ENCODE results near the gene PTGR2.
"Not testable (repeated sequence)": the region's sequence is repeated elsewhere in the genome, so short reads cannot be mapped to it uniquely, and the experiment has no call there.

PTGR2 gene

DNA sequence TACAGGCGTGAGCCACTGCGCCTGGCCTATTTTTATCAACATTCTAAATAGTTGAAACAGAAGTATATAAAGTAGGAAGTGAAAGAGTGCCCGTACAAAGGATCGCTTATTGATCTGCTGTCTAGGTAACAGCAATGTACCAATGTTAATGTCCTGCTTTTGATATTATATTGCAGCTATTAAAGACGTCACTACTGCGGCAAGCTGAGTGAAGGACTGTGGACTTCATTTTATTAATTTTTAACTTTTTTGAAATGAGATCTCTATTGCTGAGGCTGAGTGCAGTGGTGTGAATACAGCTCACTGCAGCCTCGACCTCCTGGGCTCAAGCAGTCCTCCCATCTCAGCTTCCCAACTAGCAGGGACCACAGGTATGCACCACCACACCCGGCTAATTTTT is 10.8 kb downstream of the PTGR2 start:
- in situ Hi-C loops (cut with MboI; ENCODE audit: low sequenced_read_pairs, unreplicated experiment): no loop called here
- TF ChIP-seq, protein P1, sequence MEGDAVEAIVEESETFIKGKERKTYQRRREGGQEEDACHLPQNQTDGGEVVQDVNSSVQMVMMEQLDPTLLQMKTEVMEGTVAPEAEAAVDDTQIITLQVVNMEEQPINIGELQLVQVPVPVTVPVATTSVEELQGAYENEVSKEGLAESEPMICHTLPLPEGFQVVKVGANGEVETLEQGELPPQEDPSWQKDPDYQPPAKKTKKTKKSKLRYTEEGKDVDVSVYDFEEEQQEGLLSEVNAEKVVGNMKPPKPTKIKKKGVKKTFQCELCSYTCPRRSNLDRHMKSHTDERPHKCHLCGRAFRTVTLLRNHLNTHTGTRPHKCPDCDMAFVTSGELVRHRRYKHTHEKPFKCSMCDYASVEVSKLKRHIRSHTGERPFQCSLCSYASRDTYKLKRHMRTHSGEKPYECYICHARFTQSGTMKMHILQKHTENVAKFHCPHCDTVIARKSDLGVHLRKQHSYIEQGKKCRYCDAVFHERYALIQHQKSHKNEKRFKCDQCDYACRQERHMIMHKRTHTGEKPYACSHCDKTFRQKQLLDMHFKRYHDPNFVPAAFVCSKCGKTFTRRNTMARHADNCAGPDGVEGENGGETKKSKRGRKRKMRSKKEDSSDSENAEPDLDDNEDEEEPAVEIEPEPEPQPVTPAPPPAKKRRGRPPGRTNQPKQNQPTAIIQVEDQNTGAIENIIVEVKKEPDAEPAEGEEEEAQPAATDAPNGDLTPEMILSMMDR (IDR thresholded peaks at IDR 0.05; ENCODE audit: borderline replicate concordance, control extremely low read depth, extremely low read depth, insufficient read depth, missing control alignments): no peak
- no peak for DNase-seq (ENCODE audit: low spot score)

DNA sequence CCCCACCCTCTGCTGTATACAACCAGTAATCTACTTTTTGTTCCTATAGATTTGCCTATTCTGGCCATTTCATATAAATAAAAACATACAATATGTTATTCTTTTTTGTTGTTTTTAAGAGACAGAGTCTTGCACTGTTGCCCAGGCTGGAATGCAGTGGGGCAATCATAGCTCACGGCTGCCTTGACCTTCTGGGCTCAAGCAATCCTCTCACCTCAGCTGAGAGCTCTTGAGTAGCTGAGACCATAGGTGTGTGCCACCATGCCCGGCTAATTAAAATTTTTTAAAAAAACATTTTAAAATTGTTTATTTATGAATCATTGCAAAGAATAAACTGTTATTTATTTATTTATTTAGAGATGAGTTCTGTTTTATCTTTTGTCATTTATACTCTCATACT is 11.6 kb downstream of the PTGR2 start:
- in situ Hi-C loops (cut with MboI; ENCODE audit: low sequenced_read_pairs, unreplicated experiment): no loop called here
- TF ChIP-seq, protein P1 (IDR thresholded peaks at IDR 0.05; ENCODE audit: borderline replicate concordance, control extremely low read depth, extremely low read depth, insufficient read depth, missing control alignments): no peak
- DNase-seq (ENCODE audit: low spot score): no peak

DNA sequence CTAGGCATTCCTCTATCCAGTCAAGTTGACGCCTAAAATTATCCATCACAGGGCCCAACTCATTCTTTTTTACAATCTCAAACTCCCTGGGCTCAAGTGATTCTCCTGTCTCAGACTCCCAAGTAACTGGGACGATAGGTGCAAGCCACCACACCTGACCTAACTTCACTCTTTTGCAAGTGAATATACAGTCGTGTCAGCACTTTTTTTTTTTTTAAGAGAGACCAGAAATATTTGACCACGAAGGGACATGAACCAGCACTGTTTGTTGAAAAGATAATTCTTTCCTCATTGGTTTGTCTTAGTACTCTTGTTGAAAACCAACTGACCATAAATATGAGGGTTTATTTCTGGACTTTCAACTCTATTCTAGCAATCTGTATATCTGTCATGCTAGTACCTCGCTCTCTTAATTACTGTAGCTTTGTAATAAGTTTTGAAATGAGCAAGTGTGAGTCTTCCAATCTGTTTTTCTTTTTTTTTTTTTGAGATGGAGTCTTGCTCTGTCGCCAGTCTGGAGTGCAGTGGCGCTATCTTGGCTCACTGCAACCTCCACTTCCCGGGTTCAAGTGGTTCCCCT is 14.0 kb downstream of the PTGR2 start:
- in situ Hi-C loops (cut with MboI; ENCODE audit: low sequenced_read_pairs, unreplicated experiment): no loop called here
- no peak for DNase-seq (ENCODE audit: low spot score)
- TF ChIP-seq, protein P1 (IDR thresholded peaks at IDR 0.05; ENCODE audit: borderline replicate concordance, control extremely low read depth, extremely low read depth, insufficient read depth, missing control alignments): no peak

DNA sequence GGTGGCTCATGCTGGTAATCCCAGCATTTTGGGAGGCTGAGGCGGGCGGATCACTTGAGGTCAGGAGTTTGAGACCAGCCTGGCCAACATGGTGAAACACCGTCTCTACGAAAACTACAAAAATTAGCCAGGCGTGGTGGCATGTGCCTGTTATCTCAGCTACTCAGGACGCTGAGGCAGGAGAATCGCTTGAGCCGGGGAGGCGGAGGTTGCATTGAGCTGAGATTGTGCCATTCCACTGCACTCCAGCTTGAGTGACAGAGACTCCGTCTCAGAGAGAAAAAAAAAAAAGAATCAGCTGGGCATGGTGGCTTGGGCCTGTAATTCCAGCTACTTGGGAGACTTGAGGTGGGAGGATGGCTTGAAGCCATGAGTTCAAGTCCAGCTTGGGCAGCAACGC is 18.1 kb downstream of the PTGR2 start:
- in situ Hi-C loops (cut with MboI; ENCODE audit: low sequenced_read_pairs, unreplicated experiment); DNase-seq (ENCODE audit: low spot score): not testable (repeated sequence)

DNA sequence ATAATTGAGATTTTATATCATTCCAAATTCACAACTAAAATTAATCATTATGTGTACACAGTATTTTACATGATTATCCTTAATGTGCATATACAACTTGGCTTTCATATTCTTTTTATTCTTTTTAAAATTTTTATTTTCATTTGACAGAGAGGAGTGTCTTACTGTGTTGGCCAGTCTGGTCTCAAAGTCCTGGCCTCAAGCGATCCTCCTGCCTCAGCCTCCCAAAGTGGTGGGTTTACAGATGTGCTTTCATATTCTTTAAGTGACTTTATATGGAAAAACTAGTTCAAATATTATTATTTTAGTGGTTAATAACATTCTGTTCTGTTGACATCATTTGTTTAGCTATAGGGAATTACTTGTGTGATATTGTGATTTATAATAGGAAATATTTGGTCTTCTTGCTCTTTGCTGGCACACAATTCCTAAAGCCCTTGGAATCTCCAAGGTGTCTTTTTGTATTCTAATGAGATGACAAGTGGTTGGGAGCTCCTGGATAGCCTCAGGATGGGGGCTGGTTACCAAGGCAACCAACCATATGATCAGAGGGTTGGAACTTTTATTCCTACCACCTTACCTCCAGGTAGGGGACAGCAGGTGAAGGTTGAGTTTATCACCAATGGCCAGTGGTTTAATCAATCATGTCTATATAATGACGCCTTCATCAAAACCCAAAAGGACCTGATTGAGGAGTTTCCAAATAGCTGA is 19.0 kb downstream of the PTGR2 start:
- TF ChIP-seq, protein P1 (IDR thresholded peaks at IDR 0.05; ENCODE audit: borderline replicate concordance, control extremely low read depth, extremely low read depth, insufficient read depth, missing control alignments): no peak
- in situ Hi-C loops (cut with MboI; ENCODE audit: low sequenced_read_pairs, unreplicated experiment): no loop called here
- DNase-seq (ENCODE audit: low spot score): no peak

DNA sequence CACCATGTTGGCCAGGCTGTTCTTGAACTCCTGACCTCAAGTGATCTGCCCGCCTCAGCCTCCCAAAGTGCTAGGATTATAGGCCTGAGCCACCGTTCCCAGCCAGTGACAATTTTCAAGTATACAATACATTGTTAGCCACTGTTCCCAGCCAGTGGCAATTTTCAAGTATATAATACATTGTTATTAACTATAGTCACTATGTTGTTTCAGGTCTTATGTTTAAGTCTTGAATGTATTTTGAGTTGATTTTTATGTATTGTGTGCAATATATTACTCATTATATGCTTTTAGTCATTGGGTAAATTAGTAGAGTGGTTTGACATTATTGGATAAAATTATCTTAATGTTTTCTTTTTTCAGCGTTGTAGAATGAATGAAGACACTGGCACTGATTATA is 22.0 kb downstream of the PTGR2 start:
- TF ChIP-seq, protein P1 (IDR thresholded peaks at IDR 0.05; ENCODE audit: borderline replicate concordance, control extremely low read depth, extremely low read depth, insufficient read depth, missing control alignments): no peak
- in situ Hi-C loops (cut with MboI; ENCODE audit: low sequenced_read_pairs, unreplicated experiment): no loop called here
- no peak for DNase-seq (ENCODE audit: low spot score)

DNA sequence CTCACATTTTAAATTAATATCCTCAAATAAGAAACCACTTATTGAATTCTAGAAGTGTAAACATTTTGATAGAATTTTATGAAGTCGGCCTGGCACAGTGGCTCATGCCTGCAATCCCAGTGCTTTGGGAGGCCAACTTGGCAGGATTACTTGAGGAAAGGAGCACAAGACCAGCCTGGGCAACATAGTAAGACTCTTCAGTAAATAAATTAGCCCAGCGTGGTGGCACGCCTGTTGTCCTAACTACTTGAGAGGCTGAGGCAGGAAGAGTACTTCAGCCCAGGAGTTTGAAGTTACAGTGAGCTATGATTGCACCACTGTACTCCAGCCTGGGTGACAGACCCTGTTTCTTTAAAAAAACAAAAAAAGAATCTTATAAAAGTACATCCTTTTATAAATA is 26.2 kb downstream of the PTGR2 start:
- in situ Hi-C loops (cut with MboI; ENCODE audit: low sequenced_read_pairs, unreplicated experiment): no loop called here
- no peak for DNase-seq (ENCODE audit: low spot score)
- TF ChIP-seq, protein P1 (IDR thresholded peaks at IDR 0.05; ENCODE audit: borderline replicate concordance, control extremely low read depth, extremely low read depth, insufficient read depth, missing control alignments): no peak

Measured in GM13976 (cell line).